Measurements from ENCODE around the gene SEMA3A.
"Not testable (repeated sequence)": the region's sequence is repeated elsewhere in the genome, so short reads cannot be mapped to it uniquely, and the experiment has no call there.

SEMA3A gene

GRCh38 chr7:84062489-84062901 is 132.1 kb downstream of the SEMA3A start:
- not testable (repeated sequence) for DNase-seq (ENCODE audit: low read depth in 2 of 2)

GRCh38 chr7:84060760-84061261 is 133.8 kb downstream of the SEMA3A start:
- no peak for DNase-seq (ENCODE audit: low read depth in 2 of 2)

- no peak for DNase-seq (ENCODE audit: low read depth in 2 of 2)
Measured at GRCh38 chr7:84060000-84060399, 134.6 kb downstream of the SEMA3A start.

- DNase-seq (ENCODE audit: low read depth in 2 of 2) = no peak
Measured at GRCh38 chr7:84058311-84059076, 136.1 kb downstream of the SEMA3A start.

GRCh38 chr7:84057576-84057975 is 137.0 kb downstream of the SEMA3A start:
- DNase-seq (ENCODE audit: low read depth in 2 of 2) = no peak

- no peak for DNase-seq (ENCODE audit: low read depth in 2 of 2)
Measured at GRCh38 chr7:84055904-84056605, 138.5 kb downstream of the SEMA3A start.

- DNase-seq (ENCODE audit: low read depth in 2 of 2) = not testable (repeated sequence)
Measured at GRCh38 chr7:84055199-84055598, 139.4 kb downstream of the SEMA3A start.

- DNase-seq (ENCODE audit: low read depth in 2 of 2) = no peak
Measured at GRCh38 chr7:84049071-84049836, 145.3 kb downstream of the SEMA3A start.

GRCh38 chr7:84047085-84047484 is 147.5 kb downstream of the SEMA3A start:
- no peak for DNase-seq (ENCODE audit: low read depth in 2 of 2)

GRCh38 chr7:84044834-84045233 is 149.8 kb downstream of the SEMA3A start:
- no peak for DNase-seq (ENCODE audit: low read depth in 2 of 2)

GRCh38 chr7:84043661-84044191 is 150.9 kb downstream of the SEMA3A start:
- no peak for DNase-seq (ENCODE audit: low read depth in 2 of 2)

- no peak for DNase-seq (ENCODE audit: low read depth in 2 of 2)
Measured at GRCh38 chr7:84042110-84042539, 152.5 kb downstream of the SEMA3A start.

- DNase-seq (ENCODE audit: low read depth in 2 of 2) = no peak
Measured at GRCh38 chr7:84041649-84042048, 152.9 kb downstream of the SEMA3A start.

- no peak for DNase-seq (ENCODE audit: low read depth in 2 of 2)
Measured at GRCh38 chr7:84040355-84040754, 154.2 kb downstream of the SEMA3A start.

GRCh38 chr7:84039432-84039831 is 155.2 kb downstream of the SEMA3A start:
- DNase-seq (ENCODE audit: low read depth in 2 of 2) = no peak

- no peak for DNase-seq (ENCODE audit: low read depth in 2 of 2)
Measured at GRCh38 chr7:84027678-84028077, 166.9 kb downstream of the SEMA3A start.

GRCh38 chr7:84025332-84025927 is 169.2 kb downstream of the SEMA3A start:
- no peak for DNase-seq (ENCODE audit: low read depth in 2 of 2)

GRCh38 chr7:84022684-84023308 is 171.8 kb downstream of the SEMA3A start:
- DNase-seq (ENCODE audit: low read depth in 2 of 2) = no peak

- DNase-seq (ENCODE audit: low read depth in 2 of 2) = no peak
Measured at GRCh38 chr7:84022009-84022408, 172.6 kb downstream of the SEMA3A start.

GRCh38 chr7:84021292-84021908 is 173.2 kb downstream of the SEMA3A start:
- no peak for DNase-seq (ENCODE audit: low read depth in 2 of 2)

GRCh38 chr7:84017651-84018050 is 176.9 kb downstream of the SEMA3A start:
- no peak for DNase-seq (ENCODE audit: low read depth in 2 of 2)

Data from stimulated activated CD4-positive, alpha-beta T cell treated with anti-CD3 and anti-CD28 coated beads, Interleukin-12 subunit alpha, Interleukin-12 subunit beta, amount 100 ng/mL, for 24 hours (primary cell).